GM19467 (cell line): ENCODE results near the gene TSPAN7.

Experiments
- ATAC-seq: cut with Tn5 transposase; IDR thresholded peaks from one replicate; pipeline ENCODE4 v1.9.1; 2021; ENCODE audit warnings: mild to moderate bottlenecking, moderate library complexity; ENCODE audit not compliant: unreplicated experiment

TSPAN7 gene

DNA sequence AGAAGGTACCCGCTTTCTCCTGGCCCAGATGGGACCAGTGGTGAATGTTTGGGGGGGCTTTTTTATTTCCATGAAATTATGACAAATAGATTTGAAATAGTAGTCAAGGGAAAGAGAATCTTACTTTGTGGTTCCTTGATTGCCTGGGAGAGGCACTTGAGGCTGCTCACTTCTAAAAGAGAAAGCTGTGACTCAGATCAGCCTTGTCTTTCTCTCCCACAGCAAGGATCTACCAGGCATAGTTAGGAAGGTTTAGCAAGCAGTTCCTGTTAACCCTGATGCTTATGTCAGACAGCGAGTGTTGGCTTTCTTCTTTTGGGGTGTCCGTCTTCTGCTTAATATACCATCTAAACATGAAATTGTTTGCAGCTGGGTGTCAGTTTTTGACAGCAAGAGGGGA lies 114.5 kb downstream of the TSPAN7 start:
- ATAC-seq = no peak

DNA sequence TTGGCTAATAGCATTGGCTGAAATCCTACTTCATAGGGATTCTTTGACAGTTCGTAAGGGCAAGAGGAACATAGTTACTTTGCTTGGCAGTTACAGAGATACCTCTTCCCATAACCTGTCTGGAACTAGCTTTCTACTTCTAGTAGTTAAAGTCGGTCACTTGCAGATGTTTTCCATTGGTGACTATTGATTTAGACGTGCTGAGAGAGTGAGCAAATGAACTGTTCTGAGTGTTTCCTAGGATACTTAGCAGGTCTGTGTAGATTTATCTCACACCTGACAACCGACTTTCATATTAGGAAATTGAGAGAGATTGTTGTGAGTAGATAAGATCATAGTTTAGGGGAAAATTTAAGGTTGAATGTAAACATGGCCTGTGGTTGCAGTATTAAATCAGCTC lies 116.8 kb downstream of the TSPAN7 start:
- no peak for ATAC-seq

DNA sequence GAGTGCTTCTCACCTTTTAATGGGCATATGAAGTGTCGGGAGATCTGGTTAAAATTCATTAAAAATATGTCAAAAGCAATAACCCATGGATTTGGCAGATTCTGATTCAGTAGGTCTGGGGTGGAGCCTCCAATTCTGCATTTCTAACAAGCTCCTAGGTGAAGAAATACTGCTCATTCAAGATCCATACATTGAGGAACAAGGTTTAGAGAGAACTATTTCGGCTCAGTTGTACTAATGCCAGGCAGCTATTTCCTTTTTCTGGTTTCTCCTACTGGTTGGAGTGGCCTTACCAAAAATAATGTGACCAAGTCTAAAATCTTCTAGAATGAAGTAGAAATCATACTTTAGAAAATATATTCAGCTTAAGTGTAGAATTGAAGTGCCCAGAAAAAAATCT lies 117.5 kb downstream of the TSPAN7 start:
- no peak for ATAC-seq

DNA sequence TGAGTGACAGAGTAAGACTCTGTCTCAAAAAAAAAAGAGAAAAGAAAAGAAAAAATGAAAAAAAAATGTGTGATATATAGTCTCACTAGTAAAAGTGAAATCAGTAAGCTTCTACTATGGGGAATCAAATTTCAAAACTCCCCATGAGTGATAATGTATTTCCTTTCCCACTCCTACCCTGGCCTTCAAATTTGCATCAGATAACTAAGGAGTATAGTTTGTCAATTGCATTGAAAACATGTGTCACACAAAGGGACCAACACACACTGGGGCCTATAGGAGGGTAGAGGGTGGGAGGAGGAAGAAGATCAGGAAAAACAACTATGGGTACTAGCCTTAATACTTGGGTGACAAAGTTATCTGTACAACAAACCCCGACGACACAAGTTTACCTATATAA lies 118.4 kb downstream of the TSPAN7 start:
- ATAC-seq = no peak

DNA sequence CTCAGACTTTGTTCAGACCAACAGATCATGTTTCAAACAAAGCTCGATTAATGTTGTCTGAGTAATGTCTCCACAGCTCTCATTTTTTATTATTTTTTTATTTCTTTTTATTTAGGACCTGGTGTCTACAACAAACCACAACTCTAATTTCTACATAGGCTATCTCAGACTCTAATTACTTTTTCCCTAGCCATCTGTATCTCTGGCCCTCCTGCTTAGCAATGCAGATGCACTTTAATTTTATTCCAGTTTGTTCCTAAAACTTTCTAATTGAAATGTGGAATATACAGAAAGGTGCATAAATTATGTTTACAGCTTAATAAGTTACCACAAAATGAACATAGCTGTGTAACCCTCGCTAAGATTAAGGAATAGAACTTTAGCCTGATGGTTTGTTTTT lies 120.8 kb downstream of the TSPAN7 start:
- ATAC-seq = no peak

DNA sequence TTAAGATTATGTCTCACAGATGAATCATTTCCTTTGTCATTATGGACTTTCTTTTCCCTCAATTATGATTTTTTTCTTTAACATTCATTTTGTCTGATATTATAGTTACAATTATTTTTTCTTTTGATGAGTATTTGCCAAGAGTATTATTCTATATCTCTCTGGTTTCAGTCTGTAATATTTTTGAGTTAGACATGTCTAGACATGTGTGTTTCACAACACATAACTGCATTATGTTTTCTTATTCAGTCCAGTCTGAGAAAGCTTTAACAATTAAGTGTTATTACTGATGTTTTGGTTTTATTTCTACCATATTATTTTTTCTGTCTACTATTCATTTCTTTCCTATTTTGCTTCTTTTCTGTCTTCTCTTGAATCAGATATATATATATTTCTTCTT lies 131.6 kb downstream of the TSPAN7 start:
- ATAC-seq = no peak

DNA sequence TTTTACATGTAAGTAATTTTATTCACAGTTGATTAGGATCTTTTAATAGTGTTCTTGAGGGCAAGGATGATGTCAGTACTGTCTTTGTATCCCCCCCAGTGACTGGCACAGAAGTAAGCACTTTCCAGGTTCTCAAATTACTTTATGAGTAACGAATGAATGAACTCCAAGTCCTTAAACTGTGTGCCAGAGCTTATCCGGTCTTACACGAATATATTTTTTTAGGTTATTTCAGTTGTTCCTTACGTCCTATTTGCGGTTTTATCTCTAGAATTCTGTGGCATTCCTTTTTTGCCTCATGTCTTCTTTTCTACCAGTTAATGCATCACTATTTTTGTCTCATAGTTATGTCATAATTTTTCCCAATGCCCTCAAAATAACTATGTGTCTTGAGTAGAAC lies 133.1 kb downstream of the TSPAN7 start:
- no peak for ATAC-seq

DNA sequence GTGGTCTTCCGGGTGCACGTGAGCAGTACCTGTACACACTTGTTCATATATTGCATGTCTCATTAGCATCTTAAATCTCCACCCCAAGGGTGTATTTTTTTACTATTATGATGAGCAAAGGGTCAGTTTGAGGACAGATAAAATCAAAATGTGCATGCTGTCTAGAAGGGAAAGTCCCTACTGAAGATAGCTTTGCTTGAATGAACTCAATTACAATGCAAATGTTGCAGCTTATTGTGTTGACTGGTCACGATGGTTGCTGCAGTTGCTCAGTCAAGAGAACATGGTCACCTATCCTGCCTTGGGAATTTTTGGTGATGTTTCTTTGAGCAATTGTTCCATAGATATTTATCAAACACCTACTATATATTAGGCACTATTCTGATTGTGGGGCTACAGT lies 136.1 kb downstream of the TSPAN7 start:
- no peak for ATAC-seq

DNA sequence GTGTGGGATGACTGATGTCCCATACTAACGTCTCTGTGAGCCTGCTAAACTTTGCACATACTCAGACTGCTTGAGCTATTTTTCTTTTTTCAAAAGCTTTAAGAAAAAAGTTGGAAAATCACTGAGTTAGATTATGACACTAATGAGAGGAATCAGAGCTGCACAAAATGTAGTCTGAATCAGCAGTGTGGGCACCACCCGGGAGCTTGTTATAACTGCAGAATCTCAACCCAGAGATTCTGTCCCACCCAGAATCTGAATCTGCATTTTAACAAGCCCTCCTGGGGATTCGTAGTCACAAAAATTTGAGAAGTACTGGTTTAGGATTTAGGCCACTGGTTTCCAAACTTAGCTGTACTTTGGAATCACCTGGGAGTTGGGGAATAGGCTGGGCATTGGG lies 137.8 kb downstream of the TSPAN7 start:
- no peak for ATAC-seq

DNA sequence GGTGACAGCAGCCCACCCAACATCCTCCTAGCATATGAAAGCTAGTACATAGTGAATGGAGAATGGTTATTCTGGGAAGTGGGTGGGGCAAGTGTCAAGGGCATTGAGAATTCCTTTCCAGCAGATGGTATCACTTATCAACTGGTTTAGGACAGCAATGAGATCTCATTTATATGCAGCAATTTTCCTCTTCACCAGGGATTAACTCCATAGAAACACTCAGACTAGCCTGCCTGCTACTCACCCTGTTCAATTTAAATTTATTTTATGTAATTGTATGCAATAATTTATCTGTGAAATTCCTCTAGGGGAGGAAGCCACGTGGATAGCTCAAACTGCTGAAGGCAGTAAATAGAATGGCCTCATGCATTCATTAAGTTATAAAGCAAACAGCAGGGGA lies 138.4 kb downstream of the TSPAN7 start:
- no peak for ATAC-seq

DNA sequence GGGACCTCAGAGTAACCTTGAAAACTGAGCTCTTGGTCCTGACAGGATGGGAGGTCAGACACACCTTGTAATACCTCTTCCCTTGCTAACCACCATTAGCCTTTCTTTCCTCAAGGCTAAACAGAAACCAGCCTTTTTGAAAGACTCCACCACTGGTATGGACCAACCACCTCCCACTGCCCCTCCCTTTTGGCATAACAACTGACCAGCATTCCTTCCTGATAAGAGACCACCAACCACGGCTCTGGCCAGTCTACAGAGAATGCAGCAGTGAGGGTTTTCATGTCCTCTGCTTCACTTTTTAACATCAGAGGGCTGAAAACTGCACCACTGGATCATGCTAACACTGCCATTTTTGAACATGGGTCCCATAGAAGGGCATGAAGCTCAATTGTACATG lies 139.7 kb downstream of the TSPAN7 start:
- no peak for ATAC-seq

DNA sequence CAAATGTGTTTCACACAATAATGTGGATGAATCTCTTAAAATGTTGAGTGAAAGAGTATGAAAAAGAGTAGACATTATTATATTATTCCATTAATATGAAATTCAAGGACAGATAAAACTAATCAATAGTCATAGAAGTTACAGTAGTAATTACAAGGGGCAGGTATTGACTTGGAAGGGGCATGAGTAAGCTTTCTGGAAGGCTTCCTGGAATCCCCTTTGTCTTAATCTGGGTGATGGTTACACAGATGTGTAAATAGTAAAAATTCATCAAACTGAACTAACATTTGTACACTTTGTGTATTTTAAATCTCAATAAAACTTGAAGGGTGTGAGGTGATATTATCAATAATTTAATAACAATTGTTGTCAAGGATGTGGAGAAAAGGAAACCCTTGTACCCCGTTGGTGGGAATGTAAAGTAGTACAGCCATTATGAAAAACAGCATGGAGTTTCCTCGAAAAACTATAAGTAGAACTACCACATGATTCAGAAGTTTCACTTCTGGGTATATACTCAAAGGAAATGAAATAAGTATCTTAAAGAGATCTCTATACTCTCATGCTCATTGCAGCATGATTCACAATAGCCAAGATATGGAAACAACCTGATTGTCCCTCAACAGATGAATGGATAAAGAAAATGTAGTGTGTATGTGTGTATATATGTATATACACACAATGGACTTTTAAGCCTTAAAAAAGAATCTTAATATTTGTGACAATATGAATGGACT lies 143.0 kb downstream of the TSPAN7 start:
- no peak for ATAC-seq

DNA sequence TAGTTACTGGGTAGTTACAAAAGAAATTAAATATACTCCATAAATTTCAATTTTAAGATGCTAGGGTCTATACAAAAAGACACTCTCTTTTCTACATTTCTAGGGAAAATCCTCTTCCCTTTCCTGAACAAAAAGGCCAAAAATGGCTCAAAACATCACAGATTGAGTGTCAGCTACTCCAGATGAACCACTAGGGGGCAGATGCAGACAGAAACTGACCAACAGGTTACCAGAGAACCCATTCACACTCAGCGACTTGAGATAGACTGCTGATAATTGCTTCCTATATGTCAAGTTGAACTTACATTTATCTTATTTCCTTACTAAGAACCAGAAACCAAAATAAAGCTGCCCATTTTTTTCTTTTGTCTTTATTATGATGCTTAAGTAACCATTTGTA lies 156.5 kb downstream of the TSPAN7 start:
- no peak for ATAC-seq

DNA sequence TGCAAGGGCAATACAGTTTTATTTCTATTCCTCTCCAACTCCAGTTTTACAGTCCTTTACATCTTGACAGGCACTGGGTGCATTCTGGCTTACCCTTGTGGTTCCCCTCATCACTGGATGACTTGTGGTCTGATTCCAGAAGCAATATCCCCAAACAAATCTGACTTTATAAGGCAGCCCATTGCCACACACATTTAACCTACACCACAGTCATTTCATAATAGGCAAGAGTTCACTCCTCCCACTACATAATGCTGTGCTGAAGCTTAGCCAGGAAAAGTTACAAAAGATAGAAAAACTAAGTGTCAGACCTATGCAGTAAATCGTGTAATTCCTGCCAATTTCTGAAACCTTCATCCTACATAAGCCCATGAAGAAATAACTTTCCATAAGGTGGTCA lies 157.0 kb downstream of the TSPAN7 start:
- no peak for ATAC-seq

DNA sequence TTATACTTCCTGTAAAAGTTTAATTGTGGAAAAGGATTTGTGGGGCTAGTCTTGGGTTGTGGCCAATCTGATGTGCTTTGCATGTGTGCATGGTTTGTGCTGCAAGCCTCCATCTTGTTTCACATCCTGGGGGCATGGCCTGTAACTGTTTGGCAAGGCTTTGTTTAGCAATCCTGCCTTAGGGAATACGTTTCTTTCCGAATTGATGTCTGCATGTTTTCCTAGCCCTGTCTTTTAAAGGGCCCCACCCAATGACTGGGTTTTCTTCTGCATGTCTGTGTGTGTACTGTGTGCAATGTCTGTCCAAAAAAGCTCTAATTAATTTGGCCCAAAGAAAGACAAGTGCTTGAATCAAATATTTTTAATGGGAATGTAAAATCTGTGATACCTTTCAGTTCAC lies 165.3 kb downstream of the TSPAN7 start:
- no peak for ATAC-seq

DNA sequence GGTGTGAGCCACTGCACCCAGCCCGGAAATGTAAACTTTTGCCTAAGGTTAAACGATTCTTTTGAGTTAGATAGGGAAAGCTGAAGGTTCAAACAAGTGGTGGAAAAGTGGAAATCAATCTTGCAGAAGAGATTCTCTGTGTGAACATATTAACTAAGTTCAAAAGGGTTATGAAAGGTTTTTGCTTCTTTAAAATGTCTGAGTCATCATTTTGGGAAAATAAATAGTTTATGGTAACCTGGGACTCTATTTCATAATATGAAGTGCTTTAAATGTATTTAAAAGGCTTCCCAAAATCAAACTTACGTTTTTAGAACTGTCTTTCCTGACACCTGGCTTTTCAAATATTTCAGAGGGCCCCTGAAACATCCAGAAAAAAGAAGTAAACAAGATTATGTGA lies 166.3 kb downstream of the TSPAN7 start:
- ATAC-seq = no peak

DNA sequence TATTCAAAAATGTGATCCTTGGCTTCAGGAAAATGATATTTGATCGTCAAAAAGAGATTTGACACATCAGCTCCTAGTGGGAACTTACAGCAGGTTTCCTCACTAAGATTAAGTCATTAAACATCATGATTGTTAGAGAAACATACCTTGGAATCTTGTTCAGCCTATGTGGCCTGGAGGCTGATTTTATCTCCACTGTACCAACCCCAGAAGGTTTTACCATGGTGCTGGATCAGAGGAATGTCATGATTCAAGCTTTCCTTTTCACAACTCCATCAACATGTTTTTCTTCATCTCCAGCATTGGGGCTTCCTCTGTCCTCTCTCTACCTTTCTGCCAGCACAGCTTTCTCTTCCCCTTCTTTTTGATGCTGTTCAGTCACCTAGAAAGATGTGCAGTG lies 171.5 kb downstream of the TSPAN7 start:
- ATAC-seq = no peak
